ENCODE results near the gene BRSK2. TPM values are rescaled to one million over a fixed set of nuclear protein-coding genes. Genes with fewer than 3 reads are reported as not detected.
"Not testable (repeated sequence)": the region's sequence is repeated elsewhere in the genome, so short reads cannot be mapped to it uniquely, and the experiment has no call there.

BRSK2 gene
- total and polyA plus RNA-seq, 4 donors = 0.55 to 1.0 (median 0.62) TPM

DNA sequence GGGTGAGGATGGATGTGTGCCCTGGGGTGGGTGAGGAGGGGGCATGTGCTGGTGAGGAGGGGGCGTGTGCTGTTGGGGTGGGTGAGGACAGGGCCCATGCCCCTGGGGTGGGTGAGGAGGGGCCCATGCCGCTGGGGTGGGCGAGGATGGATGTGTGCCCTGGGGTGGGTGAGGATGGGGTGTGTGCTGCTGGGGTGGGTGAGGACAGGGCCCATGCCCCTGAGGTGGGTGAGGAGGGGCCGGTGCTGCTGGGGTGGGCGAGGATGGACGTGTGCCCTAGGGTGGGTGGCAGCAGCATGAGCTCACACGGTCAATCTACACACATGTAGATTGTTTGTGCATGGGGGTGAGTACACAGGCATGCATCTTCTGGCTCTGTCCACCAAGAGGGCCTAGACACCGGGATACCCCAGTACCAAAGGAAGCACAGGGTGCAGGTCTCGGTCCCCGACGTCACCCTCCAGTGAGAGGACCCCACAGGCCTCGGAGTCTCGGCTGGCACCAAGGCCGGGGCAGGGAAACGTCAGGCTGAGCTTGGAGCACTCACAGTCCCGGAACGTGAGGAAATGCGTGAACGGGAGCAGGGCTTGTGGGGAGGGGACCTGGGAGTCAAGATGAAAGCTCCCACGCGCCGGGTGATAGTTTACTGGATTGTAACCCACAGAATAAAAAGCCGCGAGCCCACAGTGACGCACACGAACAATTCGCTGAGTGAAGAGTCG is 42.9 kb upstream of the BRSK2 start:
- H3K9me3 ChIP-seq (ENCODE audit: control insufficient read depth, low read length) = no peaks in the 10 kb centered on the region
- DNase-seq = no peak
- no peaks in the 10 kb centered on the region for H3K4me1 ChIP-seq (ENCODE audit: control insufficient read depth in 1 of 2, insufficient read depth in 2 of 2, low read length in 2 of 2)
- no peak for ATAC-seq (ENCODE audit: low FRiP score)
- H3K4me3 ChIP-seq (ENCODE audit: low read length in 2 of 2) = no peak overlapping the region
- WGBS, 2 donors = 85 to 93% methylated on average over 28 of the region's 28 CpGs
- intact Hi-C loops (cut with DNase I) = no loop called here
- H3K27ac ChIP-seq (ENCODE audit: low read depth in 1 of 2, low read length in 2 of 2) = no peak overlapping the region
- no peaks in the 10 kb centered on the region for H3K27me3 ChIP-seq (ENCODE audit: control insufficient read depth in 1 of 2, insufficient read depth in 2 of 2, low read length in 1 of 2)
- H3K36me3 ChIP-seq (ENCODE audit: control insufficient read depth in 1 of 2, insufficient read depth in 2 of 2, low read length in 1 of 2) = no peaks in the 10 kb centered on the region

DNA sequence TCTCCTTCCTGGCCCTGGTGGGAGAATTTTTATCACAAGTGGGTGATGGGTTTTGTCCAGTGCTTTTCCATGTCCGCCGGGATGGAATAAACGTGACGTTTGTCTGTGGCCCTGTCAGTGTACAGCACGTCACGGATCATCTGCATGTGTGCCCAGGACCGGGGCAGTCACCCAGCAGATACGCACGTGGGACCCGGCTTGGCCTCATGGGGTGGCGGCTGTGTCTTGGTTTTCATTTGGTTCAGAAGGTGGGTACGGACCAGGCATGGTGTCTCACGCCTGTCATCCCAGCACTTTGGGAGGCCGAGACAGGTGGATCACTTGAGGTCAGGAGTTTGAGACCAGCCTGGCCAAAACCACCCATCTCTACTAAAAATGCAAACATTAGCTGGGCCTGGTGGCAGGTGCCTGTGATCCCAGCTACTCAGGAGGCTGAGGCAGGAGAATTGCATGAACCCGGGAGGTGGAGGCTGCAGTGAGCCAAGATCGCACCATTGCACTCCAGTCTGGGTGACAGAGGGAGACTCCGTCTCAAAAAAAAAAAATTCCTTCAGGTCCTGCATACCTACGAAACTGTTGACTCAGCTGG is 42.2 kb upstream of the BRSK2 start:
- ATAC-seq (ENCODE audit: low FRiP score); DNase-seq; intact Hi-C loops (cut with DNase I): not testable (repeated sequence)

GRCh38 chr11:1348146-1348795 is 41.5 kb upstream of the BRSK2 start:
- H3K27me3 ChIP-seq (ENCODE audit: control insufficient read depth in 1 of 2, insufficient read depth in 2 of 2, low read length in 1 of 2) = no peaks in the 10 kb centered on the region
- no peak for ATAC-seq (ENCODE audit: low FRiP score)
- H3K4me3 ChIP-seq (ENCODE audit: low read length in 2 of 2) = no peak overlapping the region
- H3K36me3 ChIP-seq (ENCODE audit: control insufficient read depth in 1 of 2, insufficient read depth in 2 of 2, low read length in 1 of 2) = no peaks in the 10 kb centered on the region
- H3K4me1 ChIP-seq (ENCODE audit: control insufficient read depth in 1 of 2, insufficient read depth in 2 of 2, low read length in 2 of 2) = no peaks in the 10 kb centered on the region
- no peak for DNase-seq
- H3K9me3 ChIP-seq (ENCODE audit: control insufficient read depth, low read length) = no peaks in the 10 kb centered on the region
- WGBS, 2 donors = 91 to 92% methylated on average over 14 of the region's 14 CpGs
- no peak overlapping the region for H3K27ac ChIP-seq (ENCODE audit: low read depth in 1 of 2, low read length in 2 of 2)
- intact Hi-C loops (cut with DNase I) = no loop called here

More for the DNA sequence above, 42.2 kb upstream of the BRSK2 start:
- H3K4me1 ChIP-seq (ENCODE audit: control insufficient read depth in 1 of 2, insufficient read depth in 2 of 2, low read length in 2 of 2); H3K9me3 ChIP-seq (ENCODE audit: control insufficient read depth, low read length); H3K36me3 ChIP-seq (ENCODE audit: control insufficient read depth in 1 of 2, insufficient read depth in 2 of 2, low read length in 1 of 2); H3K27ac ChIP-seq (ENCODE audit: low read depth in 1 of 2, low read length in 2 of 2); H3K4me3 ChIP-seq (ENCODE audit: low read length in 2 of 2); H3K27me3 ChIP-seq (ENCODE audit: control insufficient read depth in 1 of 2, insufficient read depth in 2 of 2, low read length in 1 of 2): not testable (repeated sequence)
- WGBS, 2 donors = 92 to 95% methylated on average over 18 of the region's 18 CpGs

- Histone ChIP-seq H3K4me1 (ENCODE audit: control insufficient read depth in 1 of 2, insufficient read depth in 2 of 2, low read length in 2 of 2) (no peaks in the 10 kb centered on the region), H3K9me3 (ENCODE audit: control insufficient read depth, low read length) (no peaks in the 10 kb centered on the region), H3K36me3 (ENCODE audit: control insufficient read depth in 1 of 2, insufficient read depth in 2 of 2, low read length in 1 of 2) (no peaks in the 10 kb centered on the region), H3K4me3 (ENCODE audit: low read length in 2 of 2) (no peak overlapping the region), H3K27me3 (ENCODE audit: control insufficient read depth in 1 of 2, insufficient read depth in 2 of 2, low read length in 1 of 2) (no peaks in the 10 kb centered on the region), H3K27ac (ENCODE audit: low read depth in 1 of 2, low read length in 2 of 2) (no peak overlapping the region)
- intact Hi-C loops (cut with DNase I) = no loop called here
- DNase-seq (no peak), ATAC-seq (ENCODE audit: low FRiP score) (no peak)
- 58 to 62% methylated on average over 23 to 25 of the region's 25 CpGs for WGBS, 2 donors
Measured at GRCh38 chr11:1348796-1349326, 40.9 kb upstream of the BRSK2 start.

- no peak for DNase-seq
- intact Hi-C loops (cut with DNase I) = no loop called here
- Histone ChIP-seq H3K9me3 (ENCODE audit: control insufficient read depth, low read length) (no peaks in the 10 kb centered on the region), H3K36me3 (ENCODE audit: control insufficient read depth in 1 of 2, insufficient read depth in 2 of 2, low read length in 1 of 2) (no peaks in the 10 kb centered on the region), H3K4me3 (ENCODE audit: low read length in 2 of 2) (no peak overlapping the region), H3K27ac (ENCODE audit: low read depth in 1 of 2, low read length in 2 of 2) (no peak overlapping the region), H3K4me1 (ENCODE audit: control insufficient read depth in 1 of 2, insufficient read depth in 2 of 2, low read length in 2 of 2) (no peaks in the 10 kb centered on the region), H3K27me3 (ENCODE audit: control insufficient read depth in 1 of 2, insufficient read depth in 2 of 2, low read length in 1 of 2) (no peaks in the 10 kb centered on the region)
- 69 to 71% methylated on average over 29 of the region's 29 CpGs for WGBS, 2 donors
- no peak for ATAC-seq (ENCODE audit: low FRiP score)
Measured at GRCh38 chr11:1349327-1350041, 40.2 kb upstream of the BRSK2 start.

DNA sequence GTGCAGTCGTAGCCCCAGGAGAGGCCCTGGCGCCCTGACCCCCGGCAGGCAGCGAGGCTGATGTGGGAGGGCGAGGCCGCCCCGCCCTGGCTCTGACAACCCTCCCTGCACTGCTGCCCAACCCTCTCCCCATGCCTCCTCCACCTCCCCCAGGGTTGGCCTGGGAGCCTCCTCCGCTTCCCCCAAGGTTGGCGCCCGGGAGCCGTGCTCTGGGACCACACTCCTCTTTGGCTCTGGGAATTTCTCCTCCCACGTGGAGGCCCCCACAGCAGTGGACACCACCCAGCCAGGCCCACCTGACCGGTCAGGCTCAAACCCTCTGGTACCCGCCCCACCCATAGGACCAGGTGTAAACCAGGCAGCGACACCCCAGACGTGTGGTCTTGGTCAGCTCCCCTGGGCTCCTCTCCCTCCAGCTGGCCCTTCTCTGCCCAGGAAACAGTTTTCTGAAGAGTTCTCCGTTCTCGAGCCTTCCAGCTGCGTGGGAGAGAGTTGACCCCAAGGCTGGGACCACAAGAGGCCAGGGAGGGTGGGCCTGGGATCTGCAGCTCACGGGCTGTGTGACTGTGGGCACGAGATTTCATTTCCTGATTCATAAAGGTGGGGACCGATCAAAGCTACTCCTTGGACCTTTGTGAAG is 39.5 kb upstream of the BRSK2 start:
- intact Hi-C loops (cut with DNase I) = no loop called here
- Histone ChIP-seq H3K36me3 (ENCODE audit: control insufficient read depth in 1 of 2, insufficient read depth in 2 of 2, low read length in 1 of 2) (no peaks in the 10 kb centered on the region), H3K4me1 (ENCODE audit: control insufficient read depth in 1 of 2, insufficient read depth in 2 of 2, low read length in 2 of 2) (no peaks in the 10 kb centered on the region), H3K9me3 (ENCODE audit: control insufficient read depth, low read length) (no peaks in the 10 kb centered on the region), H3K27me3 (ENCODE audit: control insufficient read depth in 1 of 2, insufficient read depth in 2 of 2, low read length in 1 of 2) (no peaks in the 10 kb centered on the region), H3K27ac (ENCODE audit: low read depth in 1 of 2, low read length in 2 of 2) (no peak overlapping the region), H3K4me3 (ENCODE audit: low read length in 2 of 2) (no peak overlapping the region)
- ATAC-seq (ENCODE audit: low FRiP score) = no peak
- DNase-seq = peak in 1 of 2 donors; percentile 68
- WGBS, 2 donors = 74 to 75% methylated on average over 22 of the region's 22 CpGs

- no peaks in the 10 kb centered on the region for H3K27me3 ChIP-seq (ENCODE audit: control insufficient read depth in 1 of 2, insufficient read depth in 2 of 2, low read length in 1 of 2)
- no peaks in the 10 kb centered on the region for H3K4me1 ChIP-seq (ENCODE audit: control insufficient read depth in 1 of 2, insufficient read depth in 2 of 2, low read length in 2 of 2)
- intact Hi-C loops (cut with DNase I) = no loop called here
- peak in 1 of 2 donors; percentile 36 for DNase-seq
- 67 to 88% methylated on average over 12 of the region's 12 CpGs for WGBS, 2 donors
- no peak overlapping the region for H3K4me3 ChIP-seq (ENCODE audit: low read length in 2 of 2)
- no peak overlapping the region for H3K27ac ChIP-seq (ENCODE audit: low read depth in 1 of 2, low read length in 2 of 2)
- no peaks in the 10 kb centered on the region for H3K36me3 ChIP-seq (ENCODE audit: control insufficient read depth in 1 of 2, insufficient read depth in 2 of 2, low read length in 1 of 2)
- no peaks in the 10 kb centered on the region for H3K9me3 ChIP-seq (ENCODE audit: control insufficient read depth, low read length)
- no peak for ATAC-seq (ENCODE audit: low FRiP score)
Measured at GRCh38 chr11:1351278-1351937, 38.3 kb upstream of the BRSK2 start.

All from aorta (tissue), 5 donors.